NB4 (cell line): ENCODE measurements around the gene PDZD4.
A peak's percentile ranks its signal among the peaks of the same experiment; 100 is the strongest.

Source experiments
- DNase-seq: peaks from one replicate; pipeline ENCODE4 v3.0.0; 2010; ENCODE audit warnings: low read depth
- H3K4me3 ChIP-seq: one replicate; pipeline ENCODE4 v1.5.1; 2011; ENCODE audit warnings: mild to moderate bottlenecking, low read depth, low read length, moderate library complexity
- MYC ChIP-seq: IDR thresholded peaks from 2 replicates; pipeline ENCODE4 v1.6.1; 2011; ENCODE audit warnings: low read depth, low read length
- POLR2A ChIP-seq: IDR thresholded peaks from 2 replicates; pipeline ENCODE4 v1.6.1; 2011; ENCODE audit warnings: mild to moderate bottlenecking; ENCODE audit not compliant: insufficient read length; ENCODE audit errors: extremely low read depth
- TF ChIP-seq, protein P1 (sequence below): IDR thresholded peaks from one replicate; pipeline ENCODE4 v1.5.1; 2012; ENCODE audit warnings: low read depth, low read length
- TF ChIP-seq, protein P2 (sequence below): IDR thresholded peaks from 2 replicates; pipeline ENCODE4 v1.6.1; 2011; ENCODE audit warnings: low read depth, low read length

The PDZD4 gene, protein sequence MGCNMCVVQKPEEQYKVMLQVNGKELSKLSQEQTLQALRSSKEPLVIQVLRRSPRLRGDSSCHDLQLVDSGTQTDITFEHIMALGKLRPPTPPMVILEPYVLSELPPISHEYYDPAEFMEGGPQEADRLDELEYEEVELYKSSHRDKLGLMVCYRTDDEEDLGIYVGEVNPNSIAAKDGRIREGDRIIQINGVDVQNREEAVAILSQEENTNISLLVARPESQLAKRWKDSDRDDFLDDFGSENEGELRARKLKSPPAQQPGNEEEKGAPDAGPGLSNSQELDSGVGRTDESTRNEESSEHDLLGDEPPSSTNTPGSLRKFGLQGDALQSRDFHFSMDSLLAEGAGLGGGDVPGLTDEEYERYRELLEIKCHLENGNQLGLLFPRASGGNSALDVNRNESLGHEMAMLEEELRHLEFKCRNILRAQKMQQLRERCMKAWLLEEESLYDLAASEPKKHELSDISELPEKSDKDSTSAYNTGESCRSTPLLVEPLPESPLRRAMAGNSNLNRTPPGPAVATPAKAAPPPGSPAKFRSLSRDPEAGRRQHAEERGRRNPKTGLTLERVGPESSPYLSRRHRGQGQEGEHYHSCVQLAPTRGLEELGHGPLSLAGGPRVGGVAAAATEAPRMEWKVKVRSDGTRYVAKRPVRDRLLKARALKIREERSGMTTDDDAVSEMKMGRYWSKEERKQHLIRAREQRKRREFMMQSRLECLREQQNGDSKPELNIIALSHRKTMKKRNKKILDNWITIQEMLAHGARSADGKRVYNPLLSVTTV

DNA sequence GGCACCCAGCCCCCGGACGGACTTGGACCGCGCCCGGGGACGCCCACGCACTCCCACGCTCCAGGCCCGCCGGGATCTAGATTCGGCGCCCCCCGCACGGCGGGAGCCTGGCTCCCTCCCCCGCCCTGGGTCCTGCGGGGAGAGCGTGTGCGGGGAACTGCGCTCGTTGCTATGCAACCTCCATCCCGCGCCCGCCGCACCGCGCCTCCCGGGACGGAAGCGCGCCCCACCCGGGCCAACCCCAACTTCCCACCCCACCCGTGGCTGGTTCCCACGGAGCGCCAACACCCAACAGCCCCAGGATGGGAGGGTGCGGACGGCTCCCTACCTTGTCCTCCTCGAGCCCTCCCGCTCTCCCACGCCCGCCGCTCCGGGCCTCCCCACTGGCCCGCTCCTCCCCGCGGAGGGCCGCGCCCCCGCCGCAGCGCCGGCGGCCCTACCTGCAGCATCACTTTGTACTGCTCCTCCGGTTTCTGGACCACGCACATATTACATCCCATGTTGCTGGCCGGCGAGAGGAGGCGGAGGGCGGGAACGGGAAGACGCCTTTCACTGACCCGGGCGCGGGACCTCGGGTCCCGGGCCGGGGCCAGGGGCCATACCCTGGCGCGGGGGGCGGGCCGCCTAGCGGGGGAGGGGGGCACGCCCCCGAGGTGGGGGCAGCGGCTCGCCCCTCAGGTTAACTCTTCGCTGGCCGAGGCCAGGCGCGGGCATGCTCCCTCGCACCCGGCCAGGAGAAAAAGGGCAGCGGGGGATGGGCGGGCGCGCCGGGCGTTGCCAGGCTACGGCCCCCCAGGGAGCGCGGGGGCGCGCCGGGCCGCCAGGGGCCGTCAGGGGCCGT is at the start of gene PDZD4:
TSS of gene PDZD4 (minus strand) at position 746 of the 841 bp plus-strand sequence. CDS start at position 500, 246 bp downstream.
- H3K4me3 ChIP-seq: no peak within 1 kb of the TSS
- TF ChIP-seq MYC (no peak), POLR2A (no peak)
- DNase-seq: peak; percentile 27

DNA sequence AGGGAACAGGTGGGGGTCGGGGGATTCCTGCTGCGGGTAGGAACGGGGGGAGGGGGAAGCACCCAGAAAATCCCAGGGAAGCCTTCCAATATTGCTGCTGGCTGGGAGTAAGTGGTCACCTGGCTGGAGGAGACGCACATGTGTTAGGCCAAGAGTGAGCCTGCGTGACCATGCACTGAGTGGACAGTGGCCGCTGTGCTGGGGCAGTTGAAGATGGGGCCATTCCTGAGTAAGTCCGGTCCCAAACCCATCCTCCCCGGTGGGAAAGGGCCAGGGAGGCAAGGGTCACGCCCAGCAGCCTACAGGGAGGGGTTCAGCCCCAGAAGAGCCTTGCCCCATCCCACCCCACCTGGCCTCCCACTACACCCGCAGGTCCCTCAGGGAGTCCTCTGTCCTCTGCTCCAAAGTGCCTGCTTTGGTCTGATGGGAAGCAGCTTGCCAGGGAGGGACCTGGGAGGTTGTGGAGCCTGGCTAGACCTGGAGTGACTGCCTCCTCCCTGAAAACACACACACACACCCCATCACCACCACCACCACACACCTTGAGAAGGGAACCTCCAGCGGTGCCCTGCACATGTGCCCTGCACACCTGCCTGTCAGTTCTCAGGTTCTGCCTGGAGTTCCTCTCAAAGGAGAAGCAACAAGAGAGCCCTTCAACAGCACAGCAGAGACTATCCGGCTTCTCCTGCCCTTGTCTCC is 49.5 kb upstream of the PDZD4 start:
- H3K4me3 ChIP-seq: no peak overlapping the region
- DNase-seq: no peak
- TF ChIP-seq, protein P1, sequence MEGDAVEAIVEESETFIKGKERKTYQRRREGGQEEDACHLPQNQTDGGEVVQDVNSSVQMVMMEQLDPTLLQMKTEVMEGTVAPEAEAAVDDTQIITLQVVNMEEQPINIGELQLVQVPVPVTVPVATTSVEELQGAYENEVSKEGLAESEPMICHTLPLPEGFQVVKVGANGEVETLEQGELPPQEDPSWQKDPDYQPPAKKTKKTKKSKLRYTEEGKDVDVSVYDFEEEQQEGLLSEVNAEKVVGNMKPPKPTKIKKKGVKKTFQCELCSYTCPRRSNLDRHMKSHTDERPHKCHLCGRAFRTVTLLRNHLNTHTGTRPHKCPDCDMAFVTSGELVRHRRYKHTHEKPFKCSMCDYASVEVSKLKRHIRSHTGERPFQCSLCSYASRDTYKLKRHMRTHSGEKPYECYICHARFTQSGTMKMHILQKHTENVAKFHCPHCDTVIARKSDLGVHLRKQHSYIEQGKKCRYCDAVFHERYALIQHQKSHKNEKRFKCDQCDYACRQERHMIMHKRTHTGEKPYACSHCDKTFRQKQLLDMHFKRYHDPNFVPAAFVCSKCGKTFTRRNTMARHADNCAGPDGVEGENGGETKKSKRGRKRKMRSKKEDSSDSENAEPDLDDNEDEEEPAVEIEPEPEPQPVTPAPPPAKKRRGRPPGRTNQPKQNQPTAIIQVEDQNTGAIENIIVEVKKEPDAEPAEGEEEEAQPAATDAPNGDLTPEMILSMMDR: no peak
- TF ChIP-seq MYC (no peak), POLR2A (no peak)
- TF ChIP-seq, protein P2, sequence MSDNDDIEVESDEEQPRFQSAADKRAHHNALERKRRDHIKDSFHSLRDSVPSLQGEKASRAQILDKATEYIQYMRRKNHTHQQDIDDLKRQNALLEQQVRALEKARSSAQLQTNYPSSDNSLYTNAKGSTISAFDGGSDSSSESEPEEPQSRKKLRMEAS: no peak

DNA sequence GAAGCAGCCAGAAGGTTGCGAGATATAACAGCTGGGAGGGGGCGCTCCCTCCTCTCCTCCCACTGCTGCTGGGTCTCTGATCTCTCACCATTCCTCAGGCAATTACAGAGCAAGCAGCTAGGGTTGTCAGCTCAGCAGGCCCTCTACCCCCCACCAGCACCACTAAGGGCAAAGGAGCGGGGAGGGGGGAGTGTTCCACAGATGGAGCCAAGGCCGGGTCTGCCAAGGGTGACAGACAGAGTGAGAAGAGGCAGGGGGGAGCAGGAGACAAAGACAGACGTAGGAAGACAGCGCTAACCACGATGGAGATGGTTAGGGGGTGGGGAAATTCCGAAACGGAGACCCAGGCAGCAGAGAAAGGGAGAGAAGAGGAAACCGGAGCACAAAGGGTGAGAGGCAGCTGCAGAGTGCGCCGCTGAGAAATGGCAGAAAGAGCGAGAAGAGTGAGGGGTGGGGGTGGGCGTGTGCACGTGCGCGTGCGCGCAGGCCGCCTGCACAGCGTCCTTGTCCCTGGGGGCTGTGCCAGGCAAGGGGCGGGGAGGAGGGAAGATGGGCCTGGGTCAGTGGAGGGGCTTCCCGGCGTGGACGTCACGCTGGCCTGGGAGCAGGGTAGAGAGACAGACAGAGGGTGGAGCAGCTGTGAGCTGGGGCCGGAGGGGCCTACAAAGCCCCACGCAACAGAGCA is 48.8 kb upstream of the PDZD4 start:
- TF ChIP-seq POLR2A: no peak
- TF ChIP-seq, protein P1: peak; percentile 13
- H3K4me3 ChIP-seq: no peak overlapping the region
- peak; percentile 79 for DNase-seq

DNA sequence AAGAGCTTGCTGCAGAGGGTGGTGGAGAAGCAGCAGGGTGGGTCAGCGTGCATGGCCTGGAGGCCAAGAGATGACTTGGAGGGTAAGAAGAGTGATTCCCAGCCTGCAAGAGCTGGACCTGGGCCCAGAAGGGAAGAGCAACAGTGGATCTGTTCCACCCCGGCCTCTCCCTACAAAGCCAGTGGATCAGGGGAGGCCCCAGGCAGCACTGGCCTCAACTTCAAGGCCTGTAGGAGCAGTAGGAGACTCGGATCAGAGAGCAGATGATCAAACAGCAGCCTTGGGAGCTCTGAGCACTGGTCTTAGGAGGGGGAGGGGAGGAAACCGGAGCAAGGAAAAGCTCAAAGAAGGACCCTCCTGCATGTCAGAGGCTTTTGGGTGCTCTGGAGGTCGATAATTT is 48.0 kb upstream of the PDZD4 start:
- peak; percentile 44 for DNase-seq
- H3K4me3 ChIP-seq: no peak overlapping the region
- no peak for TF ChIP-seq POLR2A
- no peak for TF ChIP-seq MYC

DNA sequence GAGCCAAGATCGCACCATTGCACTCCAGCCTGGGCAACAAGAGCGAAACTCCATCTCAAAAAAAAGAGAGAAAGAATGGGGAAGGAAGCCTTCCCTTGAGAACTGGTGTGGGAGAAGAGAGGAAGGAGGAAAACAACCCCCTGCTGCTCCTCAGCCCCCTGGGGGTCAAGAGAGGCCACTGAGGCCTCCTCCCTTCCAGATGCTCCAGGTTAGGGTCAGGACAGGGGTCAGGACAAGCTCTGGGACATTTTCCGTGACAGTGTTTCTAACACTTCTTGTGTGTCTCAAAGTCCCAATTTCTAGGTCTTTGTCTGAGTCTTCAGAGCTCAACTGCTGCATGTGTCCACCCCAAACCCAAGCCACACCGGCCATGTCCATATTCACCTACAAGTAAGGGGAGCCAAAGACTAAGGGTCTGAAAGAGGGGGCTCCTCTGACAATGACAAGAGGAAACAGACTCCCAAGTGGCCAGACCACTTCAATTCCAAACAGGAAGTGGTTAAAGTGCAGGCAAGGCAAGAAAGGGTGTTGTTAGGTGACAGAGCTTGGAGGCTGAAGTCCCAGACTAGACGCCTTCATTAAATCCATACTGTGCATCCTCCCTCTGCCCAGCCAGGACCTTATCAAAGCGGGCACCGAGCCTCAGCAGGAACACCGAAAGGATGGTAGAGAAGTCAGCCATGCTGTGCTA is 47.4 kb upstream of the PDZD4 start:
- H3K4me3 ChIP-seq: no peak overlapping the region
- peak; percentile 65 for DNase-seq
- TF ChIP-seq, protein P1: no peak
- TF ChIP-seq, protein P2: no peak

DNA sequence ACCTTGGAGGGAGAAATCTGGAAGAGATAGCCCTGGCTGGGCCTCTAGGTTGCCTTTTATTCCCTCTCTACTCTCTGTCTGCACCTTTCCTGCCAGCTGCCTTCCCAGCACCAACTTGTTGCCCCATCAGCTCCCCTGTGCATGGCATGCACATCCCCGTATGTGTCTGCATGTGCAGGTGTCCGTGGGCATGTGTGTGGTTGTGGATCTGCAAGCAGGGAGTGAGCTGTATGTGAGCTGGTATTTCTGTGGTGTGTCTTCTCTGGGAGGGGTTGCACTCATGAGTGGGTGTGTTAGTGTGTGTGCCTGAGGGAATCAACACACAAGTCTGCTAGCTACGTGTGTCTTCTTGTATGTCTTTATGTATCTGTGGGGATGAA is 45.8 kb upstream of the PDZD4 start:
- no peak for DNase-seq
- H3K4me3 ChIP-seq: no peak overlapping the region
- TF ChIP-seq, protein P2: no peak
- TF ChIP-seq, protein P1: no peak
- TF ChIP-seq POLR2A: no peak
- no peak for TF ChIP-seq MYC
